ENCODE data around the gene TECTA.
A peak's percentile ranks its signal among the peaks of the same experiment; 100 is the strongest.
"Not testable (repeated sequence)": the region's sequence is repeated elsewhere in the genome, so short reads cannot be mapped to it uniquely, and the experiment has no call there.

TECTA gene

GRCh38 chr11:121163658-121164308 is 62.7 kb downstream of the TECTA start:
- DNase-seq (ENCODE audit: insufficient read length, low spot score) (no peak), FAIRE-seq (no peak)

- not testable (repeated sequence) for DNase-seq (ENCODE audit: insufficient read length, low spot score); FAIRE-seq
Measured at GRCh38 chr11:121177629-121178028, 76.6 kb downstream of the TECTA start.

- FAIRE-seq (no peak), DNase-seq (ENCODE audit: insufficient read length, low spot score) (no peak)
Measured at GRCh38 chr11:121179306-121179705, 78.3 kb downstream of the TECTA start.

GRCh38 chr11:121180183-121180582 is 79.1 kb downstream of the TECTA start:
- FAIRE-seq = no peak
- no peak for DNase-seq (ENCODE audit: insufficient read length, low spot score)

- DNase-seq (ENCODE audit: insufficient read length, low spot score) (no peak), FAIRE-seq (no peak)
Measured at GRCh38 chr11:121188776-121189175, 87.7 kb downstream of the TECTA start.

GRCh38 chr11:121191818-121192217 is 90.8 kb downstream of the TECTA start:
- no peak for DNase-seq (ENCODE audit: insufficient read length, low spot score)
- no peak for FAIRE-seq

- FAIRE-seq = peak; percentile 91
- DNase-seq (ENCODE audit: insufficient read length, low spot score) = peak; percentile 46
Measured at GRCh38 chr11:121194731-121195596, 93.9 kb downstream of the TECTA start.

- DNase-seq (ENCODE audit: insufficient read length, low spot score) (no peak), FAIRE-seq (no peak)
Measured at GRCh38 chr11:121198491-121198890, 97.4 kb downstream of the TECTA start.

GRCh38 chr11:121199516-121199915 is 98.5 kb downstream of the TECTA start:
- no peak for DNase-seq (ENCODE audit: insufficient read length, low spot score)
- FAIRE-seq = no peak

GRCh38 chr11:121206810-121207209 is 105.8 kb downstream of the TECTA start:
- no peak for DNase-seq (ENCODE audit: insufficient read length, low spot score)
- FAIRE-seq = no peak

- DNase-seq (ENCODE audit: insufficient read length, low spot score) = peak; percentile 18
- peak; percentile 95 for FAIRE-seq
Measured at GRCh38 chr11:121207485-121208115, 106.6 kb downstream of the TECTA start.

GRCh38 chr11:121210445-121211080 is 109.5 kb downstream of the TECTA start:
- no peak for FAIRE-seq
- DNase-seq (ENCODE audit: insufficient read length, low spot score) = no peak

GRCh38 chr11:121211626-121212025 is 110.6 kb downstream of the TECTA start:
- FAIRE-seq = no peak
- DNase-seq (ENCODE audit: insufficient read length, low spot score) = no peak

- DNase-seq (ENCODE audit: insufficient read length, low spot score) (no peak), FAIRE-seq (no peak)
Measured at GRCh38 chr11:121212536-121213361, 111.7 kb downstream of the TECTA start.

- DNase-seq (ENCODE audit: insufficient read length, low spot score) (no peak), FAIRE-seq (no peak)
Measured at GRCh38 chr11:121213362-121213893, 112.4 kb downstream of the TECTA start.

- DNase-seq (ENCODE audit: insufficient read length, low spot score) (no peak), FAIRE-seq (no peak)
Measured at GRCh38 chr11:121214861-121215260, 113.8 kb downstream of the TECTA start.

GRCh38 chr11:121221496-121222200 is 120.6 kb downstream of the TECTA start:
- DNase-seq (ENCODE audit: insufficient read length, low spot score) (no peak), FAIRE-seq (no peak)

- FAIRE-seq (no peak), DNase-seq (ENCODE audit: insufficient read length, low spot score) (no peak)
Measured at GRCh38 chr11:121223161-121223560, 122.1 kb downstream of the TECTA start.

GRCh38 chr11:121225382-121225781 is 124.3 kb downstream of the TECTA start:
- DNase-seq (ENCODE audit: insufficient read length, low spot score) (no peak), FAIRE-seq (no peak)
